HG03025 (cell line): ENCODE measurements around the gene HOTAIR.

ENCODE experiments used
- ATAC-seq: cut with Tn5 transposase; IDR thresholded peaks from one replicate; pipeline ENCODE4 v1.9.1; 2021; ENCODE audit warnings: mild to moderate bottlenecking, moderate library complexity; ENCODE audit not compliant: unreplicated experiment, low FRiP score

Gene HOTAIR

GRCh38 chr12:54000116-54001114 is 25.7 kb upstream of the HOTAIR start, which contains the start of gene HOXC9:
TSS of gene HOXC9 (plus strand) at chr12:54000161. CDS start at chr12:54000189, 28 bp downstream.
- no peak for ATAC-seq

DNA sequence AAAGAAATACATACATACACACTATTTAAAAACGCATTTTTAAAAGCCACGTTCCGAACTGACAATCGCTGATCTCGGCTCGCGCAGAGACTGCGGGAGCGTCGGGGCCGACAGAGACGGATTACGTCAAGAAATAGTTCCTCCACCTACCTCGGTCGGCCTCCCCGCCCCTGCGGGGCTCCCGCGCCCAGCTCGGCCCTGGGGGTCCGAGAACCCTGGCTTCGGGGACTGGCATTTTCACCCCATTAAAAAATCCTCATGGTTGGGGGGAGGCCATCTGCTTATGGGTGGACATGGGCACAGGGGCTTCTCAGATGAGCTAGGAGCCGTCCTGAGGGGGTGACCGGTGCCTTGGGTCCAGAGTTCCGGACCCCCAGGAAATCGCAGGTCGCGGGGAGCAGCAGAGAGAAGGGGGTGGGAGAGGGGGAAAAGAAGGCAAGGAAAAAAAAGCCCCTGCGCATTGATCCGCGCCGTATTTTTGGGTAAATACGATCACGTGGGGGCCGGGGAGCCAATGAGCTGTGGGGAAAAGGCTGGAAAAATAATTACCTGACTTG is 24.9 kb upstream of the HOTAIR start:
- ATAC-seq = no peak

- no peak for ATAC-seq
These were observed 24.1 kb upstream of the HOTAIR start for GRCh38 chr12:53998900-53999236.

GRCh38 chr12:53998110-53998899 is 23.6 kb upstream of the HOTAIR start:
- no peak for ATAC-seq

DNA sequence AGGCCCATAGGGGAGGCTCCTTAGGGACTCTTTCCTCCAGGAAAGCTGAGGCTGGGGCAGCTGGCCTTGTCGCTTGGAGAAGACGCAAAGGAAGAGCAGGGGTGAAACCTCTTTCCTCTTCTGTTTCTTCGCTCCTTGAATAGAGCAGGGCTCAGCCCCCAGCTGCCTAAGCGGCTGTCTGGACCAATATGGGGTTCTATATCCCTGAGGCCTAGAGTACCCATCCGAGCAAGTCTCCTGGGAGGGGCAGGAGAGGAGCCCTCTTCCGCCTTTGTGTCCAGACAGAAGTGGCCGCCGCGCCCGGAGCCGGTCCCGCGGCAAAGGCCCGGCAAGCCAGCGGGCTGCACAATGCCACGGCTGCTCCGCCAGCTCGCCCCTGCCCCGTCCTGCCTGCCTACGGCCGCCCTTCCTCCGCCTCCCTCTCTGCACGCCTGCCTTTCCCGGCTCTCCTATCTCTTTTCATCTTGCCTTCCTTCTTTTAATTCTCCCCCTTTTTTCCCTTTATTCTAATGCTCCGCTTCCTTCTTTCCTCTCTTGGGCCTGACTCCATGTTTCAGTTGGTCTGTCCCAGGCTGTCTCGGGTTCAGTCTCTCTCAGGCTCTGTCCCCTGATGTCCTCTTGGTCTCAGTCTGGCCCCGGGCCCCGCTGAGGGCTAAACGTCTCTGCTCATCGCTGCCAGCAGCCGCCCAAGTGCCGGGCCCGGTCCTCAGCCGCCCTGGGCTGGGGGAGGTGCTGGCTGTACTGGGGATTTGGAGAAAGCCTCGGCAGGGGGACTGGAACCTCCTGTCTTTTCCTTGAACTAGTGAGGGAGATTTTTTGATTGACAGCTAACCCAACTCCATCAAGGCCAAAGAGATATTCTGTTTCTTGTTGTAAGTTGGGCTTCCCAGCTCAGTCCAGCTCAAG is 22.7 kb upstream of the HOTAIR start:
- no peak for ATAC-seq

- no peak for ATAC-seq
These were observed 21.8 kb upstream of the HOTAIR start for GRCh38 chr12:53996240-53997203.

- ATAC-seq = no peak
These were observed 20.9 kb upstream of the HOTAIR start for GRCh38 chr12:53995378-53996239.

DNA sequence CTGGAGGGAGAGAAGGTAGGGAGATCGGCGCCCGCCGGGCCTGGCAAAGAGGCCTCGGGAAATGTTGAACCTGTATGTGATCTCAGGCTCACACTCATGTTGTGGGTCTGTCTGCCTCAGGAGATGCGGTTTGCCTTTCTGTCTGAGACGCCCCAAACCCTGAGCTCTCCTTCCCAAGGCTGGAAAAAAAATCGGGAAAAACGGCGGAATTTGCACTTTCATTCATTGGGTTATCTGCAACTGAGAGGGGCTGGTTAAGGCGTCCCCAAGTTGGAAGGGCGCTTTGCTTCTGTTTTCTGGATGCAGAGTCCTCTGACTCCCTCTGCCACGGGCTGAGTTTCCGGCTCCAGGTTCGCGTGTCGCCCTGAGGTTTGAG is 20.2 kb upstream of the HOTAIR start:
- no peak for ATAC-seq

- ATAC-seq = no peak
These were observed 19.7 kb upstream of the HOTAIR start for GRCh38 chr12:53994264-53995001.

- no peak for ATAC-seq
These were observed 19.2 kb upstream of the HOTAIR start for GRCh38 chr12:53994009-53994263.

GRCh38 chr12:53993162-53994008 is 18.6 kb upstream of the HOTAIR start:
- ATAC-seq = no peak

DNA sequence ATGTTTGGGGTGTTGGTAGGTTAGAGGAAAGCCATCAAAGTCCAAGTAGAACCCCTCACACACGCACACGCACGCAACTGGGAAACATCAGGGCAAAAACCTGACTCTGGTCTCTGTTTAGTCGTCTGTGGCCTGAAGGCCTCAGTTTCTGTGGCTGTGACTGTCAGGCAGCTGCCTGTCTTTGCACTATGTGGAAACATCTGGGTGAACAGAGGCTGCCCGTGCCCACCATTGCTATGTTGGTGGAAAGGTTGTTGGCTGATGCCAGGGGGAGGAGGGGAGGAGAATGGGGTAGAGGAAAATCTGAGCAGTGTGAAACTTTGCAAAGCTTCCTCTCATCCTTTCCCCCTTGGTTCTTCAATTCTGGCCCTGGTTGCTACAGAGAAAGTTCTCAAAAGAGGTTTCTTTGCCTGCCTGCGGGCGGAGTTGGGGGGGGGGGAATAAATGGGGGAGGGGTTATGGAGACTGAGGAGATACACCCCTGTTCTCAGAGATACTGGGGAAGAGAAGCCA is 17.7 kb upstream of the HOTAIR start:
- no peak for ATAC-seq

DNA sequence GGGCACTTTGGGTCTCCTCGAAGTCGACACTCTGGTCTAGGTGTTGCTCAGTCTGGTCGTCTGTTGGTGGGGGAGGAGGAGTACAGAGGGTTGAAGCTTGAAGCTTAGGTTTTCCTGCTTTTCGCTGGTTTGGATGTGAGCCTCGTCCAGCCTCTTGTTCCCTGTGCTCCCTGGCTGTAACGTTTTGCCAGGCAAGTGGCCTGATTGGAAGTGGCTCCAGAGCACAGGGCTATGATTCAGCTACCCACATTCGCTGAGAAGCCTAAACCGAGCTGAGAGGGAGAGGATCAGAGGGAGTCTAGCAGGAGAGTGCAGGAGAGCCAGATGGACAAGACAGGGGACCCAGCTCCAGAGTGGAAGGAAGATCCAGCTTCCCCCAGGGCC is 16.3 kb upstream of the HOTAIR start:
- ATAC-seq = no peak

GRCh38 chr12:53990311-53991076 is 15.7 kb upstream of the HOTAIR start:
- no peak for ATAC-seq

- no peak for ATAC-seq
These were observed 14.7 kb upstream of the HOTAIR start for GRCh38 chr12:53989227-53990113.
